HepG2 (cell line): ENCODE results near the gene APOA1. TPM values are rescaled to one million over a fixed set of nuclear protein-coding genes. Genes with fewer than 3 reads are reported as not detected.
A peak's percentile ranks its signal among the peaks of the same experiment; 100 is the strongest.

ENCODE experiments used
- ATF1 ChIP-seq: IDR thresholded peaks from 2 replicates; pipeline ENCODE4 v1.6.1; 2016; ENCODE audit warnings: mild to moderate bottlenecking, control low read depth
- CC2D1A ChIP-seq: sonication (generic); formaldehyde crosslinking; IDR thresholded peaks from 2 replicates; pipeline ENCODE4 v1.8.1; 2023; ENCODE audit warnings: mild to moderate bottlenecking, missing genetic modification reagents
- FLYWCH1 ChIP-seq: sonication (generic); formaldehyde crosslinking; IDR thresholded peaks from 2 replicates; pipeline ENCODE4 v1.8.1; 2023; ENCODE audit warnings: mild to moderate bottlenecking, missing genetic modification reagents
- HHEX ChIP-seq: IDR thresholded peaks from 2 replicates; pipeline ENCODE4 v1.6.1; 2016; ENCODE audit warnings: control low read depth
- HOXD1 ChIP-seq: sonication (generic); formaldehyde crosslinking; IDR thresholded peaks from 2 replicates; pipeline ENCODE4 v1.5.0; 2020; ENCODE audit warnings: missing genetic modification reagents
- IRF1 ChIP-seq: sonication (generic); formaldehyde crosslinking; IDR thresholded peaks from 2 replicates; pipeline ENCODE4 v1.4.0; 2020; ENCODE audit warnings: low read depth, mild to moderate bottlenecking, missing genetic modification reagents
- LCORL ChIP-seq, 2 experiments: fragments of 450-650 bp in 1 of 2; sonication (generic) in 1 of 2; formaldehyde crosslinking in 1 of 2; IDR thresholded peaks; 2 replicates each; pipeline versions ENCODE4 v1.5.0 to v1.6.1; 2017 to 2020; ENCODE audit warnings: antibody characterized with exemption in 1 of 2, missing genetic modification reagents in 1 of 2
- TCF12 ChIP-seq, 2 experiments: fragments of 450-650 bp in 1 of 2; sonication (generic) in 1 of 2; formaldehyde crosslinking in 1 of 2; IDR thresholded peaks; 2 replicates each; pipeline versions ENCODE4 v1.6.1 to v1.8.0; 2017 to 2022; ENCODE audit warnings: antibody characterized with exemption in 1 of 2, mild to moderate bottlenecking in 1 of 2, missing genetic modification reagents in 1 of 2, moderate library complexity in 1 of 2
- ZFP36 ChIP-seq: fragments of 150-350 bp; IDR thresholded peaks from 2 replicates; pipeline ENCODE4 v1.6.1; 2018; ENCODE audit warnings: borderline replicate concordance, low read length, low read depth; ENCODE audit not compliant: partially characterized antibody
- ZNF333 ChIP-seq: sonication (generic); formaldehyde crosslinking; IDR thresholded peaks from 2 replicates; pipeline ENCODE4 v1.4.0; 2020; ENCODE audit warnings: mild to moderate bottlenecking, missing genetic modification reagents, borderline replicate concordance
- ZNF501 ChIP-seq: sonication (generic); formaldehyde crosslinking; IDR thresholded peaks from 2 replicates; pipeline ENCODE4 v1.5.1; 2020; ENCODE audit warnings: mild to moderate bottlenecking, moderate library complexity, missing genetic modification reagents
- ZNF703 ChIP-seq: sonication (generic); formaldehyde crosslinking; IDR thresholded peaks from 2 replicates; pipeline ENCODE4 v1.5.1; 2020; ENCODE audit warnings: missing genetic modification reagents, mild to moderate bottlenecking, moderate library complexity, borderline replicate concordance
- polyA plus RNA-seq, 8 experiments: library from polyadenylated mRNA; depleted of rRNA in 3 of 8; stranded (reverse) in 7 of 8; unstranded in 1 of 8; fragments of >200 nt; fragmentation: Illumina TruSeq in 4 of 8; extraction: Trizol in 4 of 8; gene quantifications; 2 replicates each; pipeline versions ENCODE4 v1.2.1 to v1.2.3, GENCODE V29; 2011 to 2016; ENCODE audit warnings: low read depth in 4 of 8, missing spikeins in 1 of 8, mixed read lengths in 1 of 8; ENCODE audit not compliant: insufficient read depth in 1 of 8
- total RNA-seq, 5 experiments: library from RNA; depleted of rRNA; stranded (reverse); fragments of >200 nt; fragmentation: Illumina TruSeq; extraction: Trizol; gene quantifications; 2 replicates each; pipeline ENCODE4 v1.2.3, GENCODE V29; 2016; ENCODE audit warnings: low read depth in 1 of 5
- TF ChIP-seq, protein P1 (sequence below): sonication (generic); formaldehyde crosslinking; IDR thresholded peaks from 2 replicates; pipeline ENCODE4 v1.5.0; 2020; ENCODE audit warnings: missing genetic modification reagents

Gene APOA1
- total and polyA plus RNA-seq, 2 of the 13 experiments (the other 11 are each of a cell fraction or from before 2014, with no cell fraction given): 1,973 to 5,485 TPM

DNA sequence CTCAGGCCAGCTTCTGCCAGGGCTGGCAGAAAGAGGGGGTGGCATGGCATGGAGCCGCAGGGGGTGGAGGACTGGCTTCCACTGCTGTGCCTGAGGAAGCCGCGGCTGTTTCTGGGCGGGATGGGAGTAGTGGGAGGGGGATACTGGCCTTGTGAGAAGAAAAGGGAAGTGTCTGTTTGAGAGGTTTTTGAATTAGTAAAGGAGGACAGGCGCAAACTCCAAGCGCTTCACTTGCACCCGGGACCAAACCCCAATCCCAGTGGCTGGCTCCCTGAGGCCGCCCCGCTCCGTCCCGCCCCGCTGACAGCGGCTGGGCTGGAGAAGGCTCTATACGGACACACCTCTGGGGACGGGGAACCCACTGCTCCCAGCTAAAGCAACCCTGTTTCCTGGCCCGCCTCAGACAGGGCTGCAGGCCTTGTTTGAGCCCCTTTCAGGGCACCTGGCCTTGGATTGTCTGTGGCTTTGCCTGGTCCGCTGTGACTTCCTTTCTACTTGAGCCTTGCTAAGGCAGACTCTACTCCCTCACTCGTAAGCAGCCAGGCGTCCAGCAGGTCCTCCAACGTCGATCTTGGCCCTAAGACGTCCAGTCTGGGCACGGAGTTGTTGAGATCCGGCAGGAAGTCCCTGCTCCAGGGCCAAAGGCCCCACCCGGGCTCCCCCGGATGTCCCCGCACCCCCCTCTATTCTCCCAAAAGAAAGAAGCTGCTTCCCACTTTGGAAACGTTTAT, 2.2 kb downstream of the APOA1 start (continued):
- no peak for TF ChIP-seq FLYWCH1 (CRISPR knock-in tag)
- TF ChIP-seq ZFP36: no peak
- no peak for TF ChIP-seq ATF1
- no peak for TF ChIP-seq TCF12 (IDR thresholded peaks at IDR 0.05)
- no peak for TF ChIP-seq TCF12 (CRISPR knock-in tag; IDR thresholded peaks at IDR 0.05)
- TF ChIP-seq ZNF333 (CRISPR knock-in tag): 0 out of 2 replicates have a peak, but pooled peaks have one; percentile 30
- peak; percentile 22; the same call in 1 of the 2 replicates for TF ChIP-seq ZNF703 (CRISPR knock-in tag)
- TF ChIP-seq, protein P1, sequence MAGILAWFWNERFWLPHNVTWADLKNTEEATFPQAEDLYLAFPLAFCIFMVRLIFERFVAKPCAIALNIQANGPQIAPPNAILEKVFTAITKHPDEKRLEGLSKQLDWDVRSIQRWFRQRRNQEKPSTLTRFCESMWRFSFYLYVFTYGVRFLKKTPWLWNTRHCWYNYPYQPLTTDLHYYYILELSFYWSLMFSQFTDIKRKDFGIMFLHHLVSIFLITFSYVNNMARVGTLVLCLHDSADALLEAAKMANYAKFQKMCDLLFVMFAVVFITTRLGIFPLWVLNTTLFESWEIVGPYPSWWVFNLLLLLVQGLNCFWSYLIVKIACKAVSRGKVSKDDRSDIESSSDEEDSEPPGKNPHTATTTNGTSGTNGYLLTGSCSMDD (CRISPR knock-in tag): no peak
- no peak for TF ChIP-seq HOXD1
- TF ChIP-seq ZNF501 (CRISPR knock-in tag): no peak
- no peak for TF ChIP-seq HHEX (CRISPR knock-in tag)
- no peak for TF ChIP-seq CC2D1A
- no peak for TF ChIP-seq LCORL (IDR thresholded peaks at IDR 0.05)
- TF ChIP-seq LCORL (CRISPR knock-in tag; IDR thresholded peaks at IDR 0.05): no peak
- TF ChIP-seq IRF1 (CRISPR knock-in tag): no peak
- TF ChIP-seq, all 625 proteins: peak for 43
